HG02938 (cell line): Measurements from ENCODE around the gene CALHM2.
"Not testable (repeated sequence)": the region's sequence is repeated elsewhere in the genome, so short reads cannot be mapped to it uniquely, and the experiment has no call there.

Experiments used
- ATAC-seq: cut with Tn5 transposase; IDR thresholded peaks from one replicate; pipeline ENCODE4 v1.9.1; 2021; ENCODE audit warnings: mild to moderate bottlenecking, moderate library complexity; ENCODE audit not compliant: unreplicated experiment

CALHM2 gene

DNA sequence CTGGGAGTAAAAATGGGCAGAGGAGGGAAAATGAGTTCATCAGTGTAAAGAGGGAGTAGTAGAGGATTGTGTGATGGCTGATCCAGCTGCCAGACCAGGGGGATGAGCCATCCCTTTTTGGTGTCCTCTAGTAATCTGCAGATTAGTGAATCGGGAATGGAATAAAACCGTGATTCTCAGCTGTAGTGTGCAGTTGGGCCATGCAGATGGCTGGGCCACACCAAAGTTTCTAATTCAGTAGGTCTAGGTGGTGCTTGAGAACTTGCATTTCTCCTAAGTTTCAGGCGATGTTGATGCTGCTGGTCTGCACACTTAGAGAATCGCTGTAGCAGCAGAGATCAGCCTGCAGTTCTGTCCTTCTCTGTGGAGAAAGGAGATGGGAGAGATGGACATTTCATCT, 33.1 kb downstream of the CALHM2 start:
- ATAC-seq: no peak

DNA sequence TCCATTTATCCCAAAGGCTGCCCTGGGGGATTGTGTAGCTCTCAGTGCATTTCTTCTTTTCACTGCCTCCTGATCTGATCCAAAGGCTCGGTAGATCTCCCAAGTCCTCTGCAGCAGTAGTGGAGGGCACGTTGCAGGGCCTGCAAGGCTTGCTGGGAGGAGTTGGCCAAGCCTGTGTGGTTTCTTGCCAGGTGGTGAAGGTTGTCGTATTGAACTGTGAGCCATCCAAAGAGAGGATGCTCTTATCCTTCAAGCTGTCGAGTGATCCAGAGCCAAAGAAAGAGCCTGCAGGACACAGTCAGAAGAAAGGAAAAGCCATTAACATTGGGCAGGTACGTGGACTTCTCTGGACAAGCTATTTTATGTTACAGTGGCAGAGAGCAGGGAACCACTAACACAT, 34.6 kb downstream of the CALHM2 start:
- ATAC-seq: no peak

DNA sequence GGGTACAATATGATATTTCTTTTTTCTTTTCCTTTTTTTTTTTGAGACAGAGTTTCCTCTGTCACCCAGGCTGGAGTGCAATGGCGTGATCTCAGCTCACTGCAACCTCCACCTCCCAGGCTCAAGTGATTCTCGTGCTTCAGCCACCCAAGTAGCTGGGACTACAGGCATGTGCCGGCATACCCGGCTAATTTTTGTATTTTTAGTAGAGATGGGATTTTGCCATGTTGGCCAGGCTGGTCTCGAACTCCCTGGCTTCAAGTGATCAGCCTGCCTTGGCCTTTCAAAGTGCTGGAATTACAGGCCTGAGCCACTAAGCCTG, 35.1 kb downstream of the CALHM2 start:
- not testable (repeated sequence) for ATAC-seq

DNA sequence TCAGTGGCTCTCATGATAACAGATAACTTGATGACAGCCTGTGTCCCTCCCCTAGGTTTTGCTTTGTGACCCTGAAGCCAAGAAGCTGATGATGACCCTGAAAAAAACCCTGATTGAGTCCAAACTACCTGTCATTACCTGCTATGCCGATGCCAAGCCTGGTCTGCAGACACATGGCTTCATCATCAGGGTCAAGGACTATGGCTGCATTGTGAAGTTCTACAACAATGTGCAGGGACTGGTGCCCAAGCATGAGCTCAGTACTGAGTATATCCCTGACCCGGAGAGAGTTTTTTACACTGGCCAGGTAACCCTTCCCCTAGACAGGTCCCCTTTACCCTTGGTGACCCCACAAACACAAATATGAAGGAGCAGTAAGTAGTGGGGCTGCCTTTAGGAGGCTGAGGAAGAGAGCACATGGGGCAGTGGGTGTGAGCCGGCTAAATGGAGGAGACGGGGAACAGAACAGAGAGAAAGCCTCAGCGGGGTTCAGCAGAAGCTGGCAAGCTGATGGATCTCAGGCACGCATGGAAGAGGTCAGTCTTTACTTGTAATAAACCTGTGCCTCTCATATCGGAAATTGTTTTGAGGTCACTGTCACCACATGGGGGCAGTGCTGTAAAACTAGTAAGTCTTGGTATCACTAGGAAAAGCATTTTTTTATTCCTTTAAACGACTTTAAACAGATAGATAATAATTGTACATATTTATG, 35.6 kb downstream of the CALHM2 start:
- no peak for ATAC-seq

DNA sequence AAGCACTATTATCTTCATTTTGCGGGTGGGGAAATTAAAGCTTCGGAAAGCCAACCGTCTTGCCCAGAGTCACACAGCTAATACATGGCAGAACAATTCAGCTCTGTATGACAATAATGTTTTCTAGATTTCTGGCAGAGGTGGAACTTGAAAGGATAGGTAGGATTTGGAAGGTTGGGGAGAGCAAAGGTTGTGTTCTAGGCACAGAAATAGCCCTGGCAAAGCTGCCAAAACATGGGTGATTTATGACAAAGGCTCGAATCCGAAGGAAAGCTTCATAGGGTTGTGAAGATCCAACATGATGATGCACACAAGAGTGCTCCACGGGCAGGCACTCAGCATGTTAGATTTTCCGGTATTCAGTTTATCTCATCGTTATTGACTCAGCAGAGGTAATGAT, 36.6 kb downstream of the CALHM2 start:
- ATAC-seq: no peak

DNA sequence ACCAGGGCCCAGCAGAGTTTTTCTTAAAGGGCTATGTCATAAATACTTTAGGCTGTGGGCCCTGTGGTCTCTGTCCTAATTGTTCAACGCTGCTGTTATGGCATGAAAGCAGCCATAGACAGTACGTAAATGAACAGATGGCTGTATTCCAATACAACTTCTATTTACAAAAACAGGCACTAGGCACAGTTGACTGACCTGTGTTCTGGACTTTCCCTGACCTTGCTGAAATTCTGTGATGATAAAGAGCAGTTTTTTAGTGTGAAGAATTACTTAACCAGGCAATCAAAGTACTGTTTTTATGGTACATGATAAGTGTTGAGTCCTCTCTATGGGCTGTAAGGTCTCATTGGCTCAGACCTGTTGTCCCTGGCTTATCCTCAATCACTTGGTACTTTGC, 38.6 kb downstream of the CALHM2 start:
- no peak for ATAC-seq

DNA sequence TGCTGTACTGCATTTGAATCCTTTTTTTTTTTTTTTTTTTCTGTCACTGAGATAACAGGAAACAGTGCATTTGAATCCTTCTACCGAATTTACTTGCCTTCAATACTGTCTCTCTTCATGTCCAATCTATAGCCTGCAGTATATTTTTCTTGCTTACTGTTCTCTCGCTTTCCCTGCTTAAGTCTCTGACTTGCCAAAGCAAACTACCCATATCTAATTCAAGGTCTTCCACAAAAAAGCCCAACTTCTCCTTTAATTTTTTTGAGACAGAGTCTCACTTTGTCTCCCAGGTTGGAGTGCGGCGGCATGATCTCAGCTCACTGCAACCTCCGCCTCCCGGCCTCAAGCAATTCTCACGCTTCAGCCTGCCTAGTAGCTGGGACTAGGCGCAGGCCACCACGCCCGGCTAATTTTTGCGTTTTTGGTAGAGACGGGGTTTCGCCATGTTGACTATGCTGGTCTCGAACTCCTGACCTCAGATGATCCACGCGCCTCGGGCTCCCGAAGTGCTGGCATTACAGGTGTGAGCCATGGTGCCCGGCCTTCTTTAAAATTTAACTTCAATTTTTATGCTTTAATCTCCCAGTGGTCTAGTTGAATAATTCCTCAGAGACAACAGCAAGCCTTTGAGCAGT, 54.9 kb downstream of the CALHM2 start:
- no peak for ATAC-seq

DNA sequence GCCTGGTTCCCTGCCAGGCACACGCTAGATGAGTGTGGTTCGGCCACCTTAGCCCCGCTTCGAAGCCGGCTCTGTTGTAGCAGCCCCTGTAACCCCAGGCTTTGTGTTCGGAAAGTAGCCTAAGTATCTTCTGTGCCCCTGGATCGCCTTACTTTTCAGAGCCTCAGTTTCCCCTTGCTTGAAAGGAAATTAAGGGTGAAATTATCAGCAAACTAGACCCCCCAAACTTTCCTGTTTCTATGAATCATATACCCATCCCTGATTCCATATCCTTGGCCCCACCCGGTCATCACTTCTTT, 55.4 kb downstream of the CALHM2 start:
- ATAC-seq: no peak
